ENCODE measurements around the gene EPS8L1.
"Not testable (repeated sequence)": the region's sequence is repeated elsewhere in the genome, so short reads cannot be mapped to it uniquely, and the experiment has no call there.

EPS8L1 gene

DNA sequence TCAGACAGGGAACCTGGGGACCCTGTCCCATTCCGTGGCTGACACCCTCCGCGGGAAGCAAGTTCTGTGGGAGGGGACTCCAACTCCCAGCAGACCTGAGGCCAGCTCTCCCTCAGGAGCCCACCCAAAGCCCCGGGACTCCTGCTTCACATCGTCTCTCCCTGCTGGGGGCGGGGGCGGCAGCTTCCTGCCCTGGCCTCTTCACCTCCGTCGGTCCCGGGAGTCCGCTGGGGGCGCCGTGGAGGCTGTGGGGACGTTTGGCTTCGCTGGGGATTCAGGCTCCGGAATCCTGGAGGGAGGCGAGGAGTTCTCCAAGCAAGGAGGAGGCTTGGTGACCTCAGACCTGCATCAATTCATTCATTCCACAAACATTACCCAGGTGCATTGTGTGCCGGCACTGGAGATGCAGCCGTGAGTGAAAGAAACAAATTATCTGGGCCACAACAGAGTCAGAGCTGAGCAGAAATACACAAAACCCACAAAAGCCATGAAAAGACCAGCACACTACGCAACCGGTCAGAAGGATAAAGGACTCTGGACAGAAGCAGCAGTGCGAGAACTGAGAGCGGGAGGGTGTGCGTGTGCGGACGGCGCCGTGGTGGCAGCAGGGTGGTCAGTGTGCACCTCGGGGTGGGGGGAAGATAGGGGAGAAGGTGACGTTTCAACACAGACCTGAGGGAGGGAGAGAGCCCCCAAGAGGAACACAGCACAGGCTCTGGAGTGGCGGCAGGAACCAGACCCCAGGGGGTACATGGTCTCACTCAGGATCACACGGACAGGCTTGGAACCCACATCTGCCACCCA is 19.0 kb downstream of the EPS8L1 start:
- no peak for DNase-seq (ENCODE audit: low spot score)

DNA sequence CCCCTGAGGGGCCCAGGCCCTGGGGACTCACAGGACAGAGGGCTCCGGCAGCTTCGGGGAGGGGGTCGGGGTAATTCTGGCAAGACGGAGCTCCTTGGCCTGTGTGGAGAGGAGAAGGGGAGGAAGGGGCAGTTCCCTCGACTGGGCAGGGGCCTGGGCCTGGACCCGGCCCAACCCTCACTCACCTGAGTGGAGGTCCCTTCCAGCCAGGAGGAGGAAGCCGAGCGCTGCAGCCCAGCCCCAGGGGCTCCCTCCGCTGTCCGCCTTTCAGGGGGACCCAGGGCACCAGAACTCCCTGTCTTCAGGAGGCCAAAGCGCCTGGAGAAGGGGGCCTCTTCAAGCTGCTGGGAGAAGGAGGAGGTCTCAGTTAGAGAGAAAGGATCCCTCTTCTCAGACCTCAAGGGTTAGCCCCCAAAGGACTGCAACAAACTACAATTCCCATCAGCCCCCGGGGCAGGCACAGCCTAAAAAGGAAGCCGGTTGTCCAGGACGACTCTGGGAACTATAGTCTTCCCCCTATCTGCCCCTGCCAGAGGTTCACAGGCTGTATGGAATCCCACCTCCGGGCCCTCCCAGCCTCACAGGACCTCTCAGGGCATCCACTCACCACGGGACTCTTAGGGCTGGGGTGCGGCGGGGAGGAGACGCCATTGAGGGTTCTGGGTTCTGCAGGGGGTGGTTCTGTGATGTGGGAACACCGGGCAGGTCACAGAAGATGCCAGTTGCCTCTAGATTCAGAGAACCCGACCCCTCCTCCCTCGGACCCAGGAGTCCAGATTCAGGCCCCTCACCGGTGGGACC is 19.8 kb downstream of the EPS8L1 start:
- no peak for DNase-seq (ENCODE audit: low spot score)

DNA sequence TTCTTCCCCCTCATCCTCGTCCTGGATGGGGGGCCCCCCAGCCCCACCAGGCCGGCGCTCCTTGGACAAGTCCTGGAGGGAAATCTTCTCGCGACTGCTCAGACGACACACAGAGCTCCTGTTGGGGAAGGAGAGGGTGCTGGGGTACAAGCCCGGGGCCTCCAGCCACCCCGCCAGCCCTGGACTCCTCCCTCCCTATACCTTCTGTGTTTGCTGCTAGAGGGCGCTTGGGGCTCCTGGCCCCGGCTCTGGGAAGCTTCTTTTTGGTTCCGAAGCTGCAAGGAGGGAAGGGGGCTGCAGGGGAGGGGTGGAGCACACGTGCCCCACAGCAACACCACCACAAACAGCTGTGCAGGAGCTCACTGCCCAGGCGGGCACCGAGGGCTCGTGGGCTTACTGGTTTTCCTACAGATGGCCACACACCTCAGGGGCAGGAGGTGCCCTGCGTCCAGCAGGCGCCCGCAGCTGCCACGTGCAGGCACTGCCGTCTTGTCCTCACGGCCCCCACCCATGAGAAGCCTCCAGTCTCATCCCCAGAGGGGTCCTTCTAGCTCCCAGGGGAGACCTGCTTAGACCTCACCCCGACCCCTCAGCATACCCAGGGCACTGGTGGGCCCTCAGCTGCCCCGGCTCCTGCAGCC is 20.5 kb downstream of the EPS8L1 start:
- no peak for DNase-seq (ENCODE audit: low spot score)

DNA sequence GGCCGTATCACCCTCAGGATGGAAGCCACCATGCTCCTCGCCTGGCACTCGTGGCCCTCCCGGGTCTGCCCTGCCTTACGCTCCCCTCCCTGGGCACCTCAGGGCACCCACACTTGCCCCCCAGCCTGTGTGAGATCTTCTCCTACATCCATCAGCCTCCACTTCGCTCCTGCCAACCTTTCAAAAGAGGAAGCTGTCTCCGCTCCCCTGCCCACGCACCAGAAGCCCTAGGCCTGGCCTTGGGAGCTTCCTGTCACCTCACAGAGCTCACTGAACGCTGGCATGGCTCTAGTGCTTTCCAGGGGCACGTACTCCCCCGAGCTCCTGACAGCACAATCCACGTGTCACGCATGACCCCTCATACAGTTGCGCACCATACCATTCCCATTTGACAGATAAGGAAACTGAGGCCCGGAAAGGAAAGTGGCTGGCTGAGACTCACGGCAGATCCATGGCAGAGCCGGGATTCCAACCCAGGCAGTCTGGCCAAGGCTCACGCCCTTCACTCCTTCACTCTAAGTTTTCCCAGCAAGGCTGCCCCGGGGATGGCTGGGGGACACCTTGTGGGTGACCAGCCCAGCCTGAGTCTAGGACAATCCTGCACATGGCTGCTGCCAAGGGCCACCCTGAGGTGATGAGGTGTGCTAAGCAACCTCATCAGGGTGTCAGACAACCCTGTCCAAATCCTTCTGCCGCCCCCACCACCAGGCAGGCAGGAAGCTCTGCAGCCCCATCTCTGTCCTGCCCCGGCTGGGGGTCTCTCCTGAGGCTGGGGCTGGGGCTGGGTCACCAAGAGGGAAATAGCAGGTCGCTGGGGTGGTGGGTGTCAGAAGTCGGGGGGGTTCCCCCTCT is 22.4 kb downstream of the EPS8L1 start:
- no peak for DNase-seq (ENCODE audit: low spot score)

DNA sequence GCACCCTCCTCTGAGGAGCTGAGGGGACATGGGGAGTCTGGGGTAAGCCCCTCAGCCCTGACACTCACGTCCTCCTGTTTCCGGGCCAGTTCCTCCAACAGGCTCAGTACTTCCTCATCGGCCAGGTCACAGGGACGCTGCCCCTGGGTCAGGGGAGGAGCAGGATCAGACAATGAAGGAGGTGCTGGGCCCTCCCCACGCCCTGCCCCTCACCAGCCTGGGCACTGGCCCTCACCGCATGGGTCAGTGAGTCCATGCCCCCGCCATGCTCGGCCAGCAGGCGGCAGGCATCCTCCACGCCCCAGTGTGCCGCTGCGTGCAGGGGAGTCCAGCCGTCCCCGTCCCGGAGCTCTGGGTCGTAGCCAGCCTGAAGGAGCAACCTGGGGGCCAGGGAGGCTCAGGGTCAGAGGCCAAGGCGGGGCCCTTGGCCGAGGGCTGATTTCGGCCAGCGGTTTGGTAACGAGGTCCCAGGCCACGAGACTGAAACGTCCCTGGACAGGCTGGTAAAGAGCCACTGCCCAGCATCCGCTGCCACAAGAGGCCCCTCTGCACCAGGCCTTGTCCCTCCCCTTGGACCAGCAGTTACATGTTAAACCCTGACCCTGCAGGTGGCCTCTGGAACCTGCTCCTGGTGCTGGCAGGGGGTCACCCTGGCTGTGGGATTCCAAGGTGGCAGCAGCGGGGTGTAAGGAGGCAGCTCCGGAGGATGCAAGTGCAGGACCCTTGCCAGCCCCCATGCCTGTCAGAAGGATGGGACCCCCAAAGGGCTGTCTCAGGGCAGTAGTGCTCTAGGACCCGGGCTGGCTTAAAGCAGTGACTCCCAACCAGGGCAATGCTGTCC is 23.3 kb downstream of the EPS8L1 start:
- DNase-seq (ENCODE audit: low spot score), result no peak

DNA sequence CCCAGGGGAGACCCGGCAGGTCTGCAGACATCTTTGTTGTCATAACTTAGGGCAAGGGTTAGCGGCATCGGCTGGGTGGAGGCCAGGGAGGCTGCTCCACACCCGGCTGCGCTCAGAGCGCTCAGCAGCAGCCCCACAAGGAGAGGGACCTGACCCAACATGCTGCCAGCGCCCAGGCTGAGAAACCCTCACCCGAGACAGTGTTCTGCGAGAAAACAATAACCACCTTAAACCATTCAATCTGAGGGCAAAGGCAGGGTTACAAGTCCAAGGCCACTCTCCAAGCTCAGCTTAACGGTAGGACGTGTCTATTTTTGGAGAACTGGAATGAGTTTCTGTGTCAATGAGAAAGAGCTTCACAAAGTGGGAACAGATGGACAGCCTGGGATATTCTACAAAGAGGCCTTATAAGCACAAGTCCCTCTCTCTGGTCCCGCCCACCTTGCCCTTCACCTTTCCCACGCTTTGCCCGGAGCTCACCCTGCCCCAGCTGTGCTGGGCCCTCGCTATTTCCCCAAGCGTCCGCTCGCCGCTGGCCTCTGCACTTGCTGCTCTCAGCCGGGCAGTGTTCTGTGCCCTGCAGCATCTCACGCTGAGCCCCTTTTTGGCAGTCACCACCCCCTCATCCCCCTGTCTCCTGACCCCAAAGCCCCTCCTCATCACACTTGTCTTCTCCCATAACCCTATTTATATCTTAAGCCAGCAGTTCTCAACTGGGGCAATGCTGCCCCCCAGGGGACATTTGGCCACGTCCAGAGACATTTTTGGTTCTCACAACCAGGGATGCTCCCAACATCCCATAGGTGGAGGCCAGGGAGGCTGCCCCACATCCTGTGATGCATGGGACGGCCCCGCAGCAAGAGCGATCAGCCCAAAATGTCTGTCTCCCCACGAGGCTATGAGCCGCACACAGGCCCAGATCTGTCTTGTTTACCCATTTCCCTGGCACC is 24.2 kb downstream of the EPS8L1 start:
- no peak for DNase-seq (ENCODE audit: low spot score)

DNA sequence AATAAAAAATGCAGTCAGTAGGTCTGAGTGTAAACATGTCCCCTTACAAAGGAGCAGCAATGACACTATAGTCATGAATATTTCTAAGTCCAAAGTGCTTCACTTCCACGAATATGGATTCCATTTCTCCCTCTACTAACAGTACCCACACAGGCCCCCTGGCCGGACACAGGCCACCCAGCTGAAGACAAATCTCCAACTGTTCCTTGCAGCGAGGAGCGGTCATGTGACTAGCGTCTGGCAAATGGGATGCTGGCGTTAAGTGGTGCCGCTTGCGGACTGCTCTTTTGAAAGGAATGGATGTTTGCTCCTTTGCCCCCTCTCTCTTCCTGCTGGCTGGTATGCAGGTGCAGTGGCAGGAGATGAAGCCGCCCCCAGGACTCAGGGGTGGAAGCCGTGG is 25.6 kb downstream of the EPS8L1 start:
- peak; percentile 26 for DNase-seq (ENCODE audit: low spot score)

DNA sequence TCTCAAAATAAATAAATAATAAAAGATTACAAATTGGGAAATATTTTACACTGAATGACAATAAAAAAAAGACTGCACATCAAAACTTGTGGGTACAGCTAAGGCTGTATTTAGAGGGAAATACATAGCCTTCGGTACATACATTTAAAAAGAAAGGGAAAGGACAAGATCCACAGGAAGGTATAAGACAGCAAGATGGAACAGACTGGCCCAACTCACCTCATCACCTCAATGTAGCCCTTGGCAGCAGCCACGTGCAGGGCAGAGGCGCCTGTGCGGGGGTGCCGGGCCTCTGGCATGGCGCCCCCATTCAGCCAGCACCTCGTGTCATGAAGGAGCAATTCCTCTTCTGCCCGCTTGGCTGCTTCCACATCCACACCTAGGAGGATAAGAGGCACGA is 27.5 kb downstream of the EPS8L1 start:
- DNase-seq (ENCODE audit: low spot score), result no peak

DNA sequence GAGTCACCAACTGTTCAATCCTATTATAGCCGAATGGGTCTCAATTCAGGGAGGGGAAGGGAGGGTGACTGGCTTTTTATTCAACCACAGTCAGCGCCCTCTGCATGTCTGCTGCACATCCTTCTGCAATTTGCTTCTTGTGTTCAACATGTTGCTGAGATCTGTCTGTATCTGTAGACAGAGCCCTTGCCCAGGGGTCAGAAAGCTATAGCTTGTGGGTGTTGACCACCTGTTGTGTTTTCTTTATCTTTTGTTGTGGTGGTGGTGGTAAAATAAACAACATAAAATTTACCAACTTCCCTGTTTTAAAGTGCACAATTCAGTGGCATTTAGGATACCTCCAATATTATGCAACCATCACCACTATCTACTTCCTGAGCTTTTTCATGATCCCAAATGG is 29.6 kb downstream of the EPS8L1 start:
- no peak for DNase-seq (ENCODE audit: low spot score)

DNA sequence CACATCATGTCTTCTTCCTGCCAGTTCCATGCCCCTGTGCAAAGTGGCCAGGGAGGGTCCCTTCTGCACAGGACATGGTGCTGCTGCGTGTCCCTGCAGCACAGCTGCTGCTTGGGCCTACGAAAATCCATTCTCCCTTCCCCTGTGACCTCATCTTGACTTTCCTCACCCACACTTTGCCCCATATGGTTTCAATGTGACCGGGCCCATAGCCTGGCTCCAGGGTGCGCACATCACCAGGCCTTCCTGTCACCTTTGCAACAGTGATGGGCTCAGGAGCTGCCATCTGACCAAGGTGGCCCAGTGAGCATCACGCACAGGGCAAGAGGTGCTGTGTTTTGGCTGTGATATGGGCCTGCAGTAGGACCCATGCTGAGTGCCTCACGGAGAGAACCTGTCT is 30.9 kb downstream of the EPS8L1 start:
- no peak for DNase-seq (ENCODE audit: low spot score)

DNA sequence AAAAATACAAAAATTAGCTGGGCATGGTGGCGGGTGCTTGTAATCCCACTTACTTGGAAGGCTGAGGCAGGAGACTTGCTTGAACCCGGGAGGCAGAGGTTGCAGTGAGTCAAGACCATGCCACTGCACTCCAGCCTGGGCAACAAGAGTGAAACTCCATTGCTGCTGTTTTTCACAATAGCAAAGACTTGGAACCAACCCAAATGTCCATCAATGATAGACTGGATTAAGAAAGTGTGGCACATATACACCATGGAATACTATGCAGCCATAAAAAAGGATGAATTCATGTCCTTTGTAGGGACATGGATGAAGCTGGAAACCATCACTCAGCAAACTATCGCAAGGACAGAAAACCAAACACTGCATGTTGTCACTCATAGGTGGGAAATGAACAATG is 31.6 kb downstream of the EPS8L1 start:
- not testable (repeated sequence) for DNase-seq (ENCODE audit: low spot score)

DNA sequence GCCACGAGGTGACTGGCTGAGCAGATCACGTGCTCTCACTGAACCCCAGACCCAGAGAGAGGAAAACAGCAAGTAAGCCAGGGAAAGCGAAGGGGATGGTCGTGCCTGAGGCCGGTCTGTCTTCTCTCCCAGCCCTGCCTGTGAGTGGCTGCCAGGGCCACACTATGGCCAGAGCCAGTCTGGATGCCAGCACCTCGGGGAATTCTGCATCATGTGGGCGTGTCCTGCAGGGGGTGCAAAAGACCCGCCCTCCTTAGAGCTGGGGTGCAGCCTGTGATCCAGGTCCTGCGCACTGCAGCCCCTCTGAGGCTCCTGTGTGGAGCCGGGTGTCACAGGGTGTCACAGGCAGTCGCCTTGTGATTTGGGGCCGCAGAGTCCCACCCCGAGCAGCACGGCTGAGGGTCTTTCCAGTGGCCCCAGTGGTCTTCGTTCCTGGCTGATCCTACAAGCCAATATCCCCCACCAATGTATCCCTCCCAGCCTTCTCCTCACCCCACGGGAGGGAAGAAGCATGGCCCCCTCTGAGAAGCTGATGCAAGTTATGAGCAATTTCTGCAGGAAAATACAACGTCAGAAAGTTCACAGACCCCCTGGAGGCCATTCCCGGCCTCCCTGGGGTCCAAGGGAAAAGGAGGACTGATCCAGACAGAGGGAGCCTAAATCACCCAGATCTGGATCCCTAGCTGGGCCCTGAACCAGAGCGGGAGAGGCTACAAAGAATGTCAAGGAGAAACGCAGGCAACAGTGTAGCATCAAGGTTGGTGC is 34.0 kb downstream of the EPS8L1 start:
- DNase-seq (ENCODE audit: low spot score), result no peak

DNA sequence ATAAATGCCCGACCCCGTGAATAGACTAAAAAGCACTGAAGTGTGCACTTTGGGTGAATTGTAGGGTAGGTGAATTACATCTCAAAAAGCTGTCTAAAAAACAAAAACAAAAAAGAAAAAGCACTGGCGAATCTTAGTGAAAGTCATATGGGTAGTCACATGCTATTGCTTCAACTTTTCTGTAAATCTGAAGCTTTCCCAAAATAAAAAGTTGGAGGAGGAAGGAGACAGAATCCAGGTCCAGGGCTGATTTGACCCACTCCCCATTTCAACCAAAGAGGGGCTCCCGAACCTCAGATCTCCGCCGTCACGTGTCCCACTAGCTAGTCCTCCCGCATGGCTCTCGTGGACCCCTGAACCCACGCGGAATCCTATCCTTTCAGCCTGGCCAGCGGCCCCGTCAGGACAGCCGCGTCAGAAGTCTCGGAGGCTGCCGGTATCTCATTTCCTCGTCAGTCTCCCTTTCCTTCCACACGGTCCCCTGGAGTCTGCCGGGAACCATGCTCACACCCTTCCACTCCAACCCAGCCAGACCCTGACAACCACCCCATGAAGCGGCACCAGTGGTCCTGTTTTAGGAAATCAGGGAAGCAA is 35.7 kb downstream of the EPS8L1 start:
- DNase-seq (ENCODE audit: low spot score), result no peak

DNA sequence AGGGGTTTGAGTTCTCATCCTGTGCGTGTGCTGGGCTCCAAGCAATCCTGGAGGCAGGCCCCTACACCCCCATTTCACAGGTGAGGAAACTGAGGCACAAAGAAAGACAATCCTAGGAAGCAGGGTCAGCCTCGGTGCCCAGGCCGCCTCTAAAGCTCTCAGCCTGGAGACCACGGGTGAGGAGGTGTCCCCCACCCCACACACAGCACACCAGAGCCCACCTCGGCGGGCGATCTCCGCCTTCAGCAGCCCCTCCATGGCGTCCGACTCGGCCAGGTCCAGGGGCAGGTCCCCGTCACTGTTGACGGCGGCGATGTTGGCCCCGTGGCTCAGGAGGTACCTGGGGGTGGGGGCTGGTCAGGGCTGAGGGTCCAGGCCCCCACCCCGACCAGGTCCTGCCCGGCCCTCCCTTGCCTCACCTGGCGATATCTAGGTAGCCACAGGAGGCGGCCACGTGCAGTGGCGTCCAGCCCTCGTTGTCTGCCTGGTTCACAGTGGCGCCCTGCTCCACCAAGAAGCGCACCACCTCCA is 36.6 kb downstream of the EPS8L1 start:
- DNase-seq (ENCODE audit: low spot score), result no peak

DNA sequence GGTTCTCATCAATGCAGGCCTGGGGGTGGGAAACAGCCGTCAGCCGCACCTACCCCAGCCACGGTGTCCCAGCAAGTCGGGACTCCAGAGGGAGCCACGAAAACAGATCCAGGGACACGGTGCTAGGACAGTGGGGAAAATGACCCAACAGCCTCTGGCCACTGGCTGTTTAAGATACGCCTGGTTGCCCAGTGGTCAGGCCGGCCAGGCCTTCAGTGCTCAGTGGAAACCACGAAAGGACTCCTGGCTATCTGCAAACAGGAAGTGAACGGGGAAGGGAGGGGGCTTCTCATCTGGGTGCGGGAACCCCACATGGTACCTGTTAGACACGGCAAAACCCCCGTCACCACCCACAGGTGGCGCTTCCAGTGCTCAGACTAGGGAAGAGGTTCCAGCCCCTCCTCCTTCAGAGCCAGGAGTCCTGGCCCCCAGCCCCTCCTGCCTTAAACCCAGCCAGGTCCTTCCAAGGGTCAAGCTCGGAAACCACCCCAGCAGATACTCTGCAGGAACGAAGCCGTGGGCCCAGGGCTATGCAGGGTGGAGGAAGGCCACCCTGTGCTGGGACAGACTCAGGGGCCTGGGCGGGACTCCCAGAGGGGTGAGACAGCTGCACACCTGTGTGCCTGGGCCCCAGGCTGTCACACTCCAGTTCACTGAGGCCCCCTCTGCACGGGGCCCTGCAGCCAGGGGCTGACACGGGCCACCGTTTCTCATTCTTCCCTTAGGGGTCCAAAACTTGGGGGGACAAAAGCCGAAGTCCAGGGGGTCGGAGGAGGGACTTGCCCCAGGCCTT is 37.3 kb downstream of the EPS8L1 start:
- DNase-seq (ENCODE audit: low spot score), result no peak

DNA sequence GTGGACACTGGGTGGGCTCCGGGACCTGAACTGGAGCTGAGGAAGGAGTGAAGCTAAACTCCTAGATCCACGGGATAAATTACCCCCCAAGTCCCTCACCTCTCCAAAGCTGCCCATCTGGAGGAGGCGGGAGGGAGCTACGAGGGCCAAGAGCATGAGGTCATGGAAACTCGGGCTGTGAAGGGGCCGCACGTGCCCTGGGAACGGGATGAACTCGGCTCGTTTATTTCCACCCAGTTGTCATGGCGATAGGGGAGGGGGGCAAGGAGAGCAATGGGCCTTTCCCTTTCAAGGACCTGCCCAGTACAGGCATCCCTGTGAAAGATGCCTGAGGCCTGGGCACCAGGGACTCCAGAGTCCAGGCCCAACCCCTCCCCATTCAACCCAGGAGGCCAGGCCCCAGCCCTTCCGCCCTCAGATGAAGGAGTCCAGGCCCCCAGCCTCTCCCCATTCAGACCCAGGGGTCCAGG is 37.9 kb downstream of the EPS8L1 start:
- peak; percentile 49 for DNase-seq (ENCODE audit: low spot score)

DNA sequence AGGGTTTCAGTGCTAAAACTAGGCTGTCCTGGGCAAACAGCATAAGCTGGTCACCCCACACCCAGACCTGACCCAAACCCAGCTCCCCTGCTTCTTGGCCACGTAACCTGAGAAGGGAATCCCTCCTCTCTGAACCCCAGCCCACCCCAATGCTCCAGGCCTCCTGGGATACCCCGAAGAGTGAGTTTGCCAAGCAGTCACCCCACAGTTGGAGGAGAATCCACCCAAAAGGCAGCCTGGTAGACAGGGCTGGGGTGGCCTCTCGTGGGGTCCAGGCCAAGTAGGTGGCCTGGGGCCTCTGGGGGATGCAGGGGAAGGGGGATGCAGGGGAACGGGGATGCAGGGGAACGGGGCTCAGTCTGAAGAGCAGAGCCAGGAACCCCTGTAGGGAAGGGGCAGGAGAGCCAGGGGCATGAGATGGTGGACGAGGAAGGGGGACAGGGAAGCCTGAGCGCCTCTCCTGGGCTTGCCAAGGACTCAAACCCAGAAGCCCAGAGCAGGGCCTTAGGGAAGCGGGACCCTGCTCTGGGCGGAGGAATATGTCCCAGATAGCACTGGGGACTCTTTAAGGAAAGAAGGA is 39.0 kb downstream of the EPS8L1 start:
- DNase-seq (ENCODE audit: low spot score), result no peak

All from putamen (tissue), 1 donor.